ENCODE results near the gene HIP1.
"Not testable (repeated sequence)": the region's sequence is repeated elsewhere in the genome, so short reads cannot be mapped to it uniquely, and the experiment has no call there.

HIP1 gene

DNA sequence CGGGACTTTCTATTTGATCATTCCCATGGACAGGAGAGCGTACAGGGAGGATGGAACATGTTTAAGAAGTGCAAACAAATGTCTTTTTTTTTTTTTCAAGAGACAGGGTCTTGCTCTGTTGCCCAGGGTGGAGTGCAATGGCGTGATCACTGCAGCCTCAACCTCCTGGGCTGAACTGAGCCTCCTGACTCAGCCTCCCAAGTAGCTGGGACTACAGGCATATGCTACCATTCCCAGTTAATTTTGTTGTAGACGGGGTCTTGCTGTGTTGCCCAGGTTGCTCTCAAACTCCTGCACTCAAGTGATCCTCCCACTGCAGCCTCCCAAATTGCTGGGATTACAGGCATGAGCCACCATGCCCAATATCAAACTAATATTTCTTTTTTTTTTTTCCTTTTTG is 206.1 kb downstream of the HIP1 start:
- no peak for DNase-seq (ENCODE audit: low spot score)

DNA sequence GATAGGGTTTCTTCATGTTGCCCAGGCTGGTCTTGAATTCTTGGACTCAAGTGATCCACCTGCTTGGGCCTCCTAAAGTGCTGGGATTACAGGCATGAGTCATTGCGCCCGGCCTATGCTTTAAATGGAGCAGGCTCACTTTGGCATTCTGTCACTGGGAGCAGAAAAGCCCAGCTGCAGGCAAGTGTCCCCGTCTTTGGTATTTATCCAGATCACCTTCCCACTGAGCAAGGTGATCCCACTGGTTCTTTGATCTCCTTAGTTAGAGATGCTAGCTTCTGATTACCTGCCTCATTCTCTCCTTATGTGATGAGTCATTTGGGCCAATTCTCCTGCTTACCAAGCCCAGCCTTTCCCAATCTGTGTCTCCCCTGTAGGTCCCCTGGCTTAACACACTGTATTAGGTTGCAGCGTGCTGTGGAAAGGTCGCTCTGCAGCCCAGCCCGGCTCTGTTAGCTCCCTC is 207.4 kb downstream of the HIP1 start:
- FAIRE-seq (no peak), DNase-seq (ENCODE audit: low spot score) (no peak)

More for the DNA sequence above, 206.1 kb downstream of the HIP1 start:
- FAIRE-seq, result no peak

DNA sequence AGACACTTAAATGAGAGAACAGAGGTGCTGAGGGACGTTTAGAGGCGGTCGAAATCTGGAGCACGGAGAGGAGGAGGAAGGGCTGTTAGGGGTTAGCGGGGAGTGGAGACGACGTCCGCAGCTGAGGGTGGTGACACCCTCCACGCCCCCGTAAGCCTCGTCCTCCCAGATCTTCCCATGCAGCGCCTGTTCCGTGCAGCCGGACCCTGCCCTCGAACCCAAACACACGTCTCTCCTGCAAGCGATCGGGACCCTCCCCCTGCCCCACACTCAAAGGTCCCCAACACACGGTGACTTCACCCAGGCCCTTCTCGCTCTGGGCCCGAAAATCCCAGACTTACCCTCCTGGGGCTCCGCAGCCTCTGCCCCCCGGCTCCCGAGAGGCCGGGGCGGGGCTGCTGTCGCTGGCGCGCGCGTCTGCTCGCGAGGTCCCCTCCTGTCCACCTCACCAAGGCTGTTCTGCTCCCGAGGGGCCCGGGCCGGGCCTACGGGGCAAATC is 211.5 kb downstream of the HIP1 start:
- not testable (repeated sequence) for FAIRE-seq; DNase-seq (ENCODE audit: low spot score)

DNA sequence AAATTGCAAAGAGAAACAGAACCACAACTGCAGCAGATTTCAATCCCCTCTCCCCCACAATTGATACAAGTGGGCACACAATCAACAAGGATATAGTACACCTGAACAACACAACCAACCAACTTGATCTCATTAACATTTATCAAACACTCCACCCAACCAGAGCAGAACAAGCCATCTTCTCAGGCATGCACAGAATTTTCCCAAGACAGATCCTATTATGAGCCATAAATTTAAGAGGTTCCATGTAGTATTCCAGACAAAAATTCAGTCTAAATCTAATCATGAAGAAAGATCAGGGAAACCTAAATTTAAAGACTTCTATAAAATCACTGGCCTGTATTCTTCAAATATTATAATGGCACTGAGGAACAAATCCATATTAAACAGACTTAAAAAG is 217.0 kb downstream of the HIP1 start:
- not testable (repeated sequence) for DNase-seq (ENCODE audit: low spot score); FAIRE-seq

DNA sequence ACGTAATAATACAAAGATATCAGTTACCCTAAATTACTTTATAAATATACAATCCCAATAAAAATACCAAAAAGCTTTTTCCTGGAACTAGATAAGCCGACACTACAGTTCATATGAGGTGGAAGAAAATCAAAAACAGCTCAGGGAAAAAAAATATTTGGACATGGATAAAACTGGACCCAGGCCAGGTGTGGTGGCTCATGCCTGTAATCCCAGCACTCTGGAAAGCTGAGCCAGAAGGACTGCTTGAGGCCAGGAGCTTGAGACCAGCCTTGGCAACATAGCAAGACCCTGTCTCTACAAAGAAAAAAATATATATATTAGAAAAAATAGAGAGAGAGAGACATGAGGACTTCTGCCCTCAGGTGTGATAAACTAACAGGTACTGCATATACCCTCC is 219.9 kb downstream of the HIP1 start:
- FAIRE-seq; DNase-seq (ENCODE audit: low spot score): not testable (repeated sequence)

DNA sequence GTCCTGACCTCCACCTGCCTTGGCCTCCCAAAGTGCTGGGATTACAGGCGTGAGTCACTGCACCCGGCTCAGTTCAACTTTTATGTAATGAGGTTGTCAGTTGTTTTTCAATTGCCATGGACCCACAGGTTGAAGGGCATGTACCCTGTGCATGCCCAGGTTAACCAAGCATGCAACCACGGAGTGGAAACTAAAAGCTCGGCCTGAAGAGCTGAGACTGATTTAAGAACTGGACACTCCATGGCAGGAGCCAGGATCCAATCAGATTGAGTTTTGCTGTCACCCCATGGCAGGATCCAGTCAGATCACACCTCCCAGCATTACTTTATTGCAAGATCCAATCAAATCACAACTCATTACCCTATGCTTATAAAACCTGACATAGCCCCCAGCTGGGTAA is 229.7 kb downstream of the HIP1 start:
- FAIRE-seq, result peak; percentile 91
- not testable (repeated sequence) for DNase-seq (ENCODE audit: low spot score)

DNA sequence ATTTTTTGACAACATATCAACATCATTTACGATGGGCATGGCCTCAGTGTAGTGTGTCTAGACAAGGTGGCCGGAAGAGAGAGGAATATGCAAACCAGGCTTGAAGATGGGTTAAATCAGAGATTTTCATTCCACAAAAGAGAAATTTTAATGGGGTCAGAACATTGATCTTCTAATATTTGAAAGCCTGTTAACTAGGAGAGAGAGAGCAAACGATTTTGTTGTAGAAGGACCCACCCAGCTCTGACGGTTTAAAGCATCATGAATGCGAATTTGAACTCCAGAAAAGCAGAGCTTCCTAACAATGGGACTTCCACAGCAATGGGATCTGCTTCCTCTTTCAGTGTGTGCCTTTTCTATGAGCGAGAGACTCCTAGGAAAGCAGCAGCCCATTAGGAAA is 246.7 kb downstream of the HIP1 start, which contains the start of gene SPDYE5:
TSS of gene SPDYE5 (plus strand) at position 301 of the 400 bp plus-strand sequence. CDS start 1,728 bp downstream, outside the sequence.
- DNase-seq (ENCODE audit: low spot score); FAIRE-seq: not testable (repeated sequence)

DNA sequence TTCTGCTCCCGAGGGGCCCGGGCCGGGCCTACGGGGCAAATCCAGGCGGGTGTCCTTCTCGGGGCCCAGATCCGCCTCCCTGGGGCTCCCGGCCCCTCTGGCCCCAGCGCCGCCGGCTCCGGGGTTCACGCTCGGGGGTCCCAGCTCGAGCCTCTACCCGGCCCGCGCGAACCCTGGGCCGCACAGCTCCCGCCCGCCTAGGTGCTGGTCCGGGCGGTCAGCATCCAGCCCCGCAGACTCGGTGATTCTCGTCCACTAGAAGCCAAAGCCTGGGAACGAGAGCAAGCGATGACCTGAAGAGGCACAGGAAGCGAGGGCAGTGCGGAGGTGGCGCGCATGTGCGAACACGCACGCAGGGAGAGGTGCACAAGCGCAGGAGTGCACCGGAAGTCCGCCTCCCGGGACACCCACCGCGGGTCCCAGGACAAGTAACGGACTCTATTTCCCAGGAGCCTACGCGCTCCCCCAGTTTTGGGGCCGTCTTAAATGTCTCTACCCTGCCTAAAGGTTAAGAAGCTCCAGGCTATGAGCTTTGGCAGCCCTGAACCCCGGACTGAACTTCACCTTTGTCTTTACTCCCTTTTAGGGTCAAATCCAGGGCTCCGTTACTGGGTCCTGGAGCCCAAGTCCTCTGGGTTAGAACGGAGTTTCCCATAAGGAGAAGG is 252.6 kb downstream of the HIP1 start, which contains the start of gene POM121C:
TSS of gene POM121C (minus strand) at position 321 of the 665 bp plus-strand sequence. CDS start 44,803 bp downstream, outside the sequence.
- FAIRE-seq, result peak; percentile 16
- peak; percentile 92 for DNase-seq (ENCODE audit: low spot score)

DNA sequence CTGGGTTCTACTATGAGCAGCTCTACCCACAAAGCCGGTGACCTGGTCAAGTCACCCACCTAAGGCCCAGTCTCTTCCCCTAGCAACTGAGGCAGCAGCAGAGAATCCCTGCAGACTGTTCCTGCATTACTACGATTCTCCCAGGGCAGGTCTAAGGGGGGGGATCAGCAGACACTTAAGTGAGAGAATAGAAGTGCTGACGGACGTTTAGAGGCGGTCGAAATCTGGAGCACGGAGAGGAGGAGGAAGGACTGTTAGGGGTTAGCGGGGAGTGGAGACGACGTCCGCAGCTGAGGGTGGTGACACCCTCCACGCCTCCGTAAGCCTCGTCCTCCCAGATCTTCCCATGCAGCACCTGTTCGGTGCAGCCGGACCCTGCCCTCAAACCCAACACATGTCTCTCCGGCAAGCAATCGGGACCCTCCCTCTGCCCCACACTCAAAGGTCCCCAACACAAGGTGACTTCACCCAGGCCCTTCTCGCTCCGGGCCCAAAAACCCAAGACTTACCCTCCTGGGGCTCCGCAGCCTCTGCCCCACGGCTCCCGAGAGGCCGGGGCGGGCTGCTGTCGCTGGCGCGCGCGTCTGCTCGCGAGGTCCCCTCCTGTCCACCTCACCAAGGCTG is 253.3 kb downstream of the HIP1 start:
- not testable (repeated sequence) for FAIRE-seq; DNase-seq (ENCODE audit: low spot score)

Measured in RCC 7860 (cell line).